Central memory CD8-positive, alpha-beta T cell (primary cell): ENCODE data around the gene HIVEP2.

Source experiments
- ATAC-seq: fragments of 150-1000 bp; cut with Tn5 transposase; replicated peaks from 2 replicates; pipeline ENCODE4 v1.10.0; 2022; ENCODE audit warnings: mild to moderate bottlenecking, moderate FRiP score, moderate number of reproducible peaks; ENCODE audit not compliant: poor library complexity, severe bottlenecking; ENCODE audit errors: extremely low read depth
- DNase-seq, 2 donors: peaks; one replicate each; pipeline ENCODE4 v3.0.0; 2021; ENCODE audit warnings: low spot score in 2 of 2
- H3K27ac Mint-ChIP-seq: one replicate; pipeline ENCODE4 v1.8.0; 2022; ENCODE audit warnings: low read depth, mild to moderate bottlenecking, moderate library complexity, mixed read lengths
- H3K27me3 Mint-ChIP-seq: one replicate; pipeline ENCODE4 v1.8.0; 2022; ENCODE audit warnings: mixed read lengths
- H3K36me3 Mint-ChIP-seq: one replicate; pipeline ENCODE4 v1.8.0; 2022; ENCODE audit warnings: mild to moderate bottlenecking, moderate library complexity, mixed read lengths; ENCODE audit not compliant: insufficient read depth
- H3K4me1 Mint-ChIP-seq: one replicate; pipeline ENCODE4 v1.8.0; 2022; ENCODE audit warnings: mixed read lengths
- H3K4me3 Mint-ChIP-seq: one replicate; pipeline ENCODE4 v1.8.0; 2022; ENCODE audit warnings: mild to moderate bottlenecking, moderate library complexity, mixed read lengths
- H3K9me3 Mint-ChIP-seq: one replicate; pipeline ENCODE4 v1.8.0; 2022; ENCODE audit warnings: mixed read lengths

HIVEP2 gene

DNA sequence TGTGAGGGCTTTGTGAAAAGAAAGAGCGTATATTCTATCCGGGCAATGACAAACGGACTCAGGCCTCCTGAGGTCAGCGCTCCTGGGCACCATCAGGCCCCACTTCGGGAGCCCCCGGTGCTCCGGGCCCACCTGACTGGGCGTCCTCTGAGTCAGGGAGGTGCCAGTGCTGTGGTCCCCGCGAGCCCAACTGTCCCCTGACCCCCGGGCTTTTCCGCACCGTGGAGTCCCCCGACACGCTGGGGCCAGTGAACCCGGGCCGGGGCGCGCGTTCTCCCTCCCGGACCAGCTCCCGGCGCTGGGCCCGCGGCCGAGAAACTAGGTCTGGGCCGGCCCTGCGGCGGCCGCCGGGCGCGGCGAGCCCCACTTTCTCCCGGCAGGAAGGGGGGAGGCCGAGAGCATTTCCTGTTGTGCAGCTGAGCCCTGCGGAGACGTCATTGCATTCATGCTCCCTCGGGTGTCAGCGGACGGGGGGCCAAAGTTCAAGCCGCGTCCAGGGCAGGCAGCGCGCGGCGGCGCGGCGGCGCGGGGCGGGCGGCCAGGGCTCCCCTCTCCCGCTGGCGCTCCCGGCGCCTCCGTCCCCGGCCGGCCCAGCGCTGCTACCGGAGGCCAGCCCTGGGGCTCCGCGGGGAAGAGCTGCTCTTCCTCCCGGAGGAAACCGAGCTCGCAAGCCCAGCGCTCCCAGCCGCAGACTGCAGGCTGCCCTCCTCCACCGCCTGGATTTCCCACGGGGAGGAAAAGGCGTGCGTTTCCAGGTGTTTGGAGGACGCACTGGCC is 18.3 kb downstream of the HIVEP2 start:
- ATAC-seq = peak; percentile 84
- Mint-ChIP-seq H3K27me3 (no peaks in the 10 kb centered on the region), H3K4me1 (peaks cover 49% of the 10 kb centered on the region), H3K36me3 (peaks cover 17% of the 10 kb centered on the region), H3K4me3 (peak overlapping the region; percentile 83), H3K27ac (peak overlapping the region; percentile 94), H3K9me3 (no peaks in the 10 kb centered on the region)
- DNase-seq = peak; percentile 67 to 80

DNA sequence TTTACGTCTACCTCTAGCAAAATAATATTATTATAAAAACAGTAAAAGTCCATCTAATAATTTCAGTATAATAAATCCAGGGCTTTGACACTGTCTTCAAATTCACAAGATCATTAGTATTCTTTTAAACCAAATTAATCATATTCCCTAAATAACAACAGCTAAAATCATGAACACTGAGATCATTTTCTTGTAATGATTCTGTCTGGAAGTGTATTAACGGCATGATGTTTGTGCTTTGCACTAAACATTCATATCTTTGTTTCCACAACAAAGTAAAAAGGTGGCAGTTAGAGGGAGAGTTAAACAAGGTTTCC is 18.8 kb downstream of the HIVEP2 start:
- DNase-seq (no peak), ATAC-seq (peak; percentile 61)
- Mint-ChIP-seq H3K27ac (peak overlapping the region; percentile 94), H3K36me3 (peaks cover 17% of the 10 kb centered on the region), H3K4me1 (peaks cover 45% of the 10 kb centered on the region), H3K4me3 (peak overlapping the region; percentile 83), H3K9me3 (no peaks in the 10 kb centered on the region), H3K27me3 (no peaks in the 10 kb centered on the region)

DNA sequence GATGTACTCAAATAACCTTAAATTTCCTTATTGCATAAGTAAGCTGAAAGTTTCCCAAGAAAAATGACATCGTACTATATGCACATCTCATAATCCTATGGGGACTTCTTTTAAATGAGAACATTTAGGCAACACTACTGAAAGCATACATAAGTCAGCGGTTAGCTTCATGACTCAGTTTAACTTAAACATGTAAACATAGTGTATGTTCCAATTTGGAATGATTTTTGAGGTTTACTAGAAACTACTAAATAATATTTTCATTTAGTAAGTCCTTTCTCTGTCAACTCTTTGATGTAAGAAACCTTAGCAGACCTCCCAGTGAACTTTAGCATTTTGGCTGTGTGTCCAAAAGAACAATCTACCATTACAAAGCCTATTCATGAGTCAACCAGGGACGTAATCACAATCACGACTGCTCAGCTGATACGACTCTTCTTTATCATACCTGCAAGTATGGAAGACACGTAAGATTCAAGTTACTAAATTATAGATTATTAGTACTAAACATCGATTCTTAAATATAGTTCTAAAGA is 19.3 kb downstream of the HIVEP2 start:
- no peak for DNase-seq
- H3K4me1 Mint-ChIP-seq = peaks cover 45% of the 10 kb centered on the region
- H3K27me3 Mint-ChIP-seq = no peaks in the 10 kb centered on the region
- H3K4me3 Mint-ChIP-seq = peak overlapping the region; percentile 83
- H3K36me3 Mint-ChIP-seq = peaks cover 17% of the 10 kb centered on the region
- no peaks in the 10 kb centered on the region for H3K9me3 Mint-ChIP-seq
- peak overlapping the region; percentile 94 for H3K27ac Mint-ChIP-seq
- ATAC-seq = no peak

DNA sequence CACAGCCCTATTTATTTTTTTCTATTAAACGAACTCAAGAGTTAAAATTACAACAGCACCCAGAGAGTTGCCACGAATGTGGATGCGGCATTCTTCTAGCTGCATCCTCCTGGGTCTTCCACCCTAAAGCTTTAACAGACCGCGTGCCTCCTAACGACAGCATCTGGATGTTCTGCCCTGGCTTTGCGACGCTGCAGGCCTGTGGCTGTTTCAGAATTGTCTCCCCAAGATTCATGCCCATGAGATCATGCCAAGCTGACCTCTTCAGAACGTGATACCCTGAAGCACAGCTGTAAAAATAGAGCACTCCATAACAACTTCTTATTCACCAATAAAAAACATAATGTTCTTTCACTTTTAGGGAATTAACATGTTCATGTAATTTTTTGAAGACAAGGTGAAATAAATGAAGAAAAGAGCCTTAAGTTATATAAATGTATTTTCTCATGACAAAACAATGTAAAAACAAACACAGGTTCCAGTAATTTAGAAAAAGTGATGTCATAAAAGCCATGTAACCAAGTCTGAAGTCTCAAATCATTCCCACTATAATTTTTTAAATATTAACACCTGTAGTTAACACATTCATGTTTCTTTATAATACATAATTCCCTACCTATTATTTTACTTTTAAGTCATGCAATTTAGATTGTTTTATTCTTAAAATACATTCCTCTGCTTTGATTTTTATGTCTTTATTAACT is 26.5 kb downstream of the HIVEP2 start:
- H3K27me3 Mint-ChIP-seq = no peaks in the 10 kb centered on the region
- no peak overlapping the region for H3K4me3 Mint-ChIP-seq
- H3K36me3 Mint-ChIP-seq = peaks cover 3% of the 10 kb centered on the region
- no peak for ATAC-seq
- peaks cover 39% of the 10 kb centered on the region for H3K4me1 Mint-ChIP-seq
- H3K9me3 Mint-ChIP-seq = no peaks in the 10 kb centered on the region
- DNase-seq = no peak
- peak overlapping the region; percentile 45 for H3K27ac Mint-ChIP-seq

DNA sequence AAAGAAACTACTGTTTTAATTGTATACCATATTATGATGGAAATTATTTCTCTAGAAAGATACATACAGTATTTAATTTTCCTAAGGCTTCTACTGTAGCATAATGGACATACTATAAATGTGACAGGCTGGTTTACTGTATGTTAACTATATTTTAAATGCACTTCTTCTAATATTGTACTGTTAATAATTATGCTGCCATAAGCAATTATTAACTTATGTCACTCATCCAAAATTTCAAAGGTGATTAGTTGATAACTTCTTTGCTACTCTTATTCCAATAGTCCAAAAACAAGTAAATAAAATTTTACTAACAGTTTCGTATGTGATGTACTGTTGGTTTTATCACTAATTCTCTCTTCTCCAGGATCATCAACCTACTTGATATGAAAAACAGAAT is 28.1 kb downstream of the HIVEP2 start:
- Mint-ChIP-seq H3K4me3 (no peak overlapping the region), H3K27ac (peak overlapping the region; percentile 80), H3K36me3 (peaks cover 3% of the 10 kb centered on the region), H3K27me3 (no peaks in the 10 kb centered on the region), H3K4me1 (peaks cover 51% of the 10 kb centered on the region), H3K9me3 (no peaks in the 10 kb centered on the region)
- ATAC-seq (no peak), DNase-seq (no peak)

DNA sequence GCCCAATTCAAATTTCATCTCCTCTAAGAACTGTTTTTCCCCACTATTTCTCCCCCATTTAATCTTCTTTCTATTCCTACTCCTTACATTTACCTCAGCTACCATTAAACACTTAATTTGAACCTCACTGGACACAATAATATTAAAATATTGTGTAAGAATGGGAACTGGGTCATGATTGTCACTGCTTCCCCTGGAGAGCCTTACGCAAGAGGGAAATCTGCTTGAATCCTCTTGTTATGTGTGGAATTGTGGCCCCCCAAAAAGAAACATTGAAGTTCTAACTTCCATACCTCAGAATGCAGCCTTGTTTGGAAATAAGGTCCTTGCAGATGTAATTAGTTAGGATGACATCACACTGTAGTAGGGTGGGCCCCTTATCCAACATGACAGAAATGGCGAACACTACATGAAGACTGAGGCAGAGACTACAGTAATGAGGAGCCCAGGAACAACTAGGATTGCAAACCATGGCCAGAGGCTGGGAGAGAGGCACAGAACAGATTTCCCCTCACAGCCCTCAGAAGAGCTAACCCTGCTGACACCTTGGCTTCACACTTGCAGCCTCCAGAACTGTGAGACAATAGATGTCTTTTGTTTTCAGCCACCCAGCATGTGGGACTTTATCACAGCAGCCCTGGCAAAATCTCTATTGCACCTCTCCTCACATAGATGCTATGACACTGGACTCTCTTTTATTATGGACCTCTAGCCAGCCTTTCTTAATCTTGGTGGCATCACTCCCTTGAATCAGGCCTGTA is 29.9 kb downstream of the HIVEP2 start:
- H3K9me3 Mint-ChIP-seq = no peaks in the 10 kb centered on the region
- peaks cover 2% of the 10 kb centered on the region for H3K36me3 Mint-ChIP-seq
- peak overlapping the region; percentile 80 for H3K27ac Mint-ChIP-seq
- H3K4me1 Mint-ChIP-seq = peaks cover 52% of the 10 kb centered on the region
- ATAC-seq (peak; percentile 70), DNase-seq (peak in 1 of 2 donors; percentile 46)
- H3K27me3 Mint-ChIP-seq = no peaks in the 10 kb centered on the region
- H3K4me3 Mint-ChIP-seq = peak overlapping the region; percentile 1

DNA sequence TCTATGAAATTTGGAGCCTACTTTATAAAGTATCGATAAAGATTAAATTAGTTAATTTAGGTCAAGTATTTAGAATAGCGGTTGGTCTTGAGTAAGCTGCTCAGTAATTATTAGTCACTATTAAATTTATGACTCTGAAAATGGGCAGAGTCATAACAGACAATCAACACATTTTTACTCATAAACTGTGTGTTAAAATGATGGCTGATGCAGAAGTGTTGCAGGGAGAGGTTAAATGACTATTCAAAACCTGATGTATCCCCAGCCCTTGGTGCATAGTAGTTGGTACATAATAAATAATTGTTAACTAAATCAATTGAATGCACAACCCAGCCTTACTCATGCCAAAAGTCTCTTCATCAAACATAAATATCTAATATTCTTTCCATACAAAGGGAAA is 30.6 kb downstream of the HIVEP2 start:
- ATAC-seq = no peak
- no peaks in the 10 kb centered on the region for H3K36me3 Mint-ChIP-seq
- H3K4me1 Mint-ChIP-seq = peaks cover 57% of the 10 kb centered on the region
- H3K4me3 Mint-ChIP-seq = no peak overlapping the region
- H3K9me3 Mint-ChIP-seq = no peaks in the 10 kb centered on the region
- no peaks in the 10 kb centered on the region for H3K27me3 Mint-ChIP-seq
- DNase-seq = no peak
- peak overlapping the region; percentile 98 for H3K27ac Mint-ChIP-seq

DNA sequence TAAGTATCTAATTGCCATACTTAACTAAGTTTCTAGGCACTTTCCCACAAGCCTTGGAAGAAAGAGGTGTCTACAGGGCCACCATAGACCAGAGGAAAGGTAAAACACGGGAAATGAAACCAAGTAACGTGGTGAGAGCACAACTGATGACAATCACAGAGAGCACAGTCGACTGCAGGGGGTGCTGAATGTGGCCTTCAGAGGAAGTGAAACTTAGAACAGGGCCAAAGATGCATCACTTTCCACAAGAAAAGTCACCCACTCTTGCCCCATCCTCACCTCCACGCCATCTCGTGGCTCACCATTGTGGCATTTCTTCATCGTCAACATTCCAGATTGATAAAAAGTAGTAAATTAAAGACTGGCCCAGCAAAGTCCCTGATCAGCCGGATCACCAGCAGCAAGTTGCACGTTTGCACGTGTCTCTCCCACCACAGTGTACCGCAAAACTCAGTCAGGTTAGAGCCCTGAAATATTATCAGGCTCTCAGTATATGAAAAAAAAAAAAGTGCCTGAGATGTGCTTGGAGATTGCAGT is 31.4 kb downstream of the HIVEP2 start:
- no peaks in the 10 kb centered on the region for H3K36me3 Mint-ChIP-seq
- H3K4me1 Mint-ChIP-seq = peaks cover 58% of the 10 kb centered on the region
- H3K27ac Mint-ChIP-seq = peak overlapping the region; percentile 98
- no peaks in the 10 kb centered on the region for H3K27me3 Mint-ChIP-seq
- peak; percentile 88 for ATAC-seq
- H3K4me3 Mint-ChIP-seq = peak overlapping the region; percentile 78
- no peaks in the 10 kb centered on the region for H3K9me3 Mint-ChIP-seq
- peak; percentile 51 to 68 for DNase-seq

DNA sequence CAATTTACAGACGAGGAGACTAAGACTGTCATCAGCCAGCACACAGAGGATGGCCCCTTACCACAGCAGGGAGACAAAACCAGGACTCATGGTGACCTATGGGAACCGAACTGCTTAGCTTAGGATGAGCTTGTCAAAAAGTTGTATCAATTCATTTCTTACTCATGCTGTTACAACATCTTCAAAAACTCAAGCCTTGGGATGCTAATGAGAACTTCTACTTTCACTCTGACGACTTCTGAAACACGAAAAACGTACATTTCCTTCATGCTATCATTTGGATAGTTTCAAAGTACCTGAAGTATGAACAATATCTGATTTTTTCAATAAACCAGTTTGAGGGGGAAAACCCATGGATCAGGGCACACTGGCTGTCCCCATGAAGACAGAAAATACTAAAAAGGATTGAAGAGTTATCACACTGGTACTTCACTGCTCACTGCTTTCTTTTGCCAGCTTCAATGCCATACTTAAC is 31.9 kb downstream of the HIVEP2 start:
- H3K27ac Mint-ChIP-seq = peak overlapping the region; percentile 98
- H3K27me3 Mint-ChIP-seq = no peaks in the 10 kb centered on the region
- no peaks in the 10 kb centered on the region for H3K36me3 Mint-ChIP-seq
- H3K4me3 Mint-ChIP-seq = peak overlapping the region; percentile 78
- H3K4me1 Mint-ChIP-seq = peaks cover 63% of the 10 kb centered on the region
- no peaks in the 10 kb centered on the region for H3K9me3 Mint-ChIP-seq
- ATAC-seq = peak; percentile 29
- DNase-seq = no peak

DNA sequence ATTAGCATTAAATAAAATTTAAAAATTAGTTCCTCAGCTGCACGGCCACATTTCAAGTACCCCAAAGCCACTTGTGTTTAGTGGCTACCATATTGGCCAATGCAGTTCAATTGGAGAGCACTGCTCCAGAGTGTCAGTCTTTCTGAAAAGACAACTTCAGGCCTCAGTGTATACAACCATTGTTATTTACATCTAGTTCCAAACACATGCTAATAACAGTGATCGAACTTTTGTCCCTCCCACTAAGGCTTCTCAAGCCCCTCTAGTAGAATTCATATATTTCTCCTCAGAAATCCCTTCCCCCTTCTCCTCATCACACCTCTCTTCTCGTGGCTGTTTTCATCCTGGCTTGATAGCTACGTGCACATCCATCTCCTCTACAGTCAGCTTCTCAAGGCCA is 32.9 kb downstream of the HIVEP2 start:
- H3K4me3 Mint-ChIP-seq = peak overlapping the region; percentile 78
- DNase-seq = no peak
- no peaks in the 10 kb centered on the region for H3K9me3 Mint-ChIP-seq
- H3K27ac Mint-ChIP-seq = peak overlapping the region; percentile 98
- peaks cover 3% of the 10 kb centered on the region for H3K36me3 Mint-ChIP-seq
- H3K27me3 Mint-ChIP-seq = no peaks in the 10 kb centered on the region
- no peak for ATAC-seq
- H3K4me1 Mint-ChIP-seq = peaks cover 73% of the 10 kb centered on the region

DNA sequence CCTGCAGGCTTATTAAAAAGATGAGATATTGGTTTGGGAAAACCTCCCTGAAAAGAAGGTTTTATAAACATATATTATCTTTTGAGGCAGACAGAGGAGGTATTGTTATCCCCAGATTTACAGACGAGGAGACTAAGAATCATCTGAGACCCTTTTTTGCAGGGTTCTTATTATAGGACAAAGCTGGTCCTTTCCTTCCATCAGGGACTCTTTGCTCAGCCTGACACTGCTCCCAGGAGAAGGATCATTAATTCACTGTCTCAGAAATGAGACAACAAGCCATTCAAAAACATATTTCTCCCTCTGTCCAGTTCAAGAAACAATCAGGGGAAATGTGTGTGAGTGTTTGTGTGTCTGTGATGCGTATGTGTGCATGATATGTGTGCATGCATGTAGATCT is 33.5 kb downstream of the HIVEP2 start:
- DNase-seq (no peak), ATAC-seq (no peak)
- H3K36me3 Mint-ChIP-seq = peaks cover 3% of the 10 kb centered on the region
- no peaks in the 10 kb centered on the region for H3K9me3 Mint-ChIP-seq
- no peaks in the 10 kb centered on the region for H3K27me3 Mint-ChIP-seq
- no peak overlapping the region for H3K4me3 Mint-ChIP-seq
- H3K27ac Mint-ChIP-seq = peak overlapping the region; percentile 74
- peaks cover 77% of the 10 kb centered on the region for H3K4me1 Mint-ChIP-seq

DNA sequence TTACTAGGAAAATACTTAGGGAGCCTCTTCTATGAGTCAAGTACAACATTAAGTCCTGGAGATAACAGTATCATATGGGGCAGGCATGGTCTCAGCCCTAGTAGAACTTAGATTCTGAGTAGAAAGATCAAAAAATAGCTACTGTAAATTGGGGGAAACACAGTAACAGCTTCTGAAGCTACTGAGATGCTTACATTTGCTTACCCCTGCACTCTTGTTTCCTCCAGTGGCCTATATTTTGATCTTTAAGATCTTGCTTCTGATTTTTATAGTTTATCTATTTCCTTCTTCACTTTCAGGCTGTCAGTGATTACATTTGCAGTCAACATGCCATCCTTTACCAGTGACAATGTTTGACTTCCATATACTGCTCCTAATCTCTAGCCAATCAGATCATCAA is 35.3 kb downstream of the HIVEP2 start:
- Mint-ChIP-seq H3K4me3 (peak overlapping the region; percentile 14), H3K27ac (no peak overlapping the region), H3K9me3 (no peaks in the 10 kb centered on the region), H3K36me3 (peaks cover 3% of the 10 kb centered on the region), H3K27me3 (no peaks in the 10 kb centered on the region), H3K4me1 (peaks cover 61% of the 10 kb centered on the region)
- ATAC-seq (no peak), DNase-seq (no peak)
